ENCODE data around the gene MAPK6. TPM values are rescaled to one million over a fixed set of nuclear protein-coding genes. Genes with fewer than 3 reads are reported as not detected.

Gene MAPK6
- total and polyA plus RNA-seq, 9 of the 15 experiments (the other 6 are each of a cell fraction or from before 2014, with no cell fraction given), result 28.5 to 97.1 (median 74.0) TPM

DNA sequence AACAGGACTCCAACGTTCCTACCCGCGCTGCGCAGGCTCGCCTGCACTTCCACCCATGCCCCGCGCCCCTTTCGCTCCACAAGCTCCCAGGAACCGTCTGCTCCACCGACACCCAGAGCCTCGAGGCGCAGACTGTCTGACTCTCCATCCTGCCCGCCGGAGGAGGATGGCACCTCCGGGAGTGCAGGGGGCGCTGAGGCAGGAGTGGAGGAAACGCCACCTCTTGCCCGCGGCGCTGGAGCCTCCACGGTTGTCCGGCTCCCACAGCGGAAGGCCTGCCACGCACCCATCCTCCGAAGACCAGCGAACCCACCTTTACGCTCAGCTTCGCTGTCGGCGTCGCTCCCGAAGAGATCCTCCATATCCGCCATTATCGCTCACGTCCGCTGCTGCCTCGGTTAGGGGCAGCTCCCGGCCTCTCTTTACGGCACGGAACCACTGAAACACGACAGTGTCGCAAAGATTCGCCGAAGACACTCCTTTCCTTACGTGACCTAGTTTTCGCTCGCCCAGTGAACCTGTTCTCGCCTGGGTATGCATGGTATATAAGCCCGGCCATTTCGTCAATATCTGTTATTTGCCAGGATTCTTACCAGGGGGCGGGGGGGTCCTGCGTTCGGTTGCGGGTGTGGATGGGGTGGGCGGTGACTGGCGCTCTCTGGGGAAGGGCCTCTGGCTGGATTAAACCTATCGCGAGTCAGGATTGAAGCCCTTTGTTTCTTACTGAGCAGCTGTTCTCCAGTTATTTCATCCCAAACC lies 47.5 kb upstream of the MAPK6 start, which contains the start of gene LEO1 (continued):
- TF ChIP-seq HCFC1 (IDR thresholded peaks at IDR 0.05; ENCODE audit: low read depth, low read length), result peak; percentile 75
- 0 out of 2 replicates have a peak, but pooled peaks have one; percentile 15 for TF ChIP-seq JUND (IDR thresholded peaks at IDR 0.05; ENCODE audit: borderline replicate concordance, low read depth, low read length)
- TF ChIP-seq JUND (tag; IDR thresholded peaks at IDR 0.05; ENCODE audit: borderline replicate concordance, low read depth, low read length), result no peak; the same call in 2 of the 3 replicates
- TF ChIP-seq TFAP4 (CRISPR knock-in tag; IDR thresholded peaks at IDR 0.05; ENCODE audit: borderline replicate concordance), result peak; percentile 54; the same call in 1 of the 2 replicates
- TF ChIP-seq, protein P1, sequence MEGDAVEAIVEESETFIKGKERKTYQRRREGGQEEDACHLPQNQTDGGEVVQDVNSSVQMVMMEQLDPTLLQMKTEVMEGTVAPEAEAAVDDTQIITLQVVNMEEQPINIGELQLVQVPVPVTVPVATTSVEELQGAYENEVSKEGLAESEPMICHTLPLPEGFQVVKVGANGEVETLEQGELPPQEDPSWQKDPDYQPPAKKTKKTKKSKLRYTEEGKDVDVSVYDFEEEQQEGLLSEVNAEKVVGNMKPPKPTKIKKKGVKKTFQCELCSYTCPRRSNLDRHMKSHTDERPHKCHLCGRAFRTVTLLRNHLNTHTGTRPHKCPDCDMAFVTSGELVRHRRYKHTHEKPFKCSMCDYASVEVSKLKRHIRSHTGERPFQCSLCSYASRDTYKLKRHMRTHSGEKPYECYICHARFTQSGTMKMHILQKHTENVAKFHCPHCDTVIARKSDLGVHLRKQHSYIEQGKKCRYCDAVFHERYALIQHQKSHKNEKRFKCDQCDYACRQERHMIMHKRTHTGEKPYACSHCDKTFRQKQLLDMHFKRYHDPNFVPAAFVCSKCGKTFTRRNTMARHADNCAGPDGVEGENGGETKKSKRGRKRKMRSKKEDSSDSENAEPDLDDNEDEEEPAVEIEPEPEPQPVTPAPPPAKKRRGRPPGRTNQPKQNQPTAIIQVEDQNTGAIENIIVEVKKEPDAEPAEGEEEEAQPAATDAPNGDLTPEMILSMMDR (IDR thresholded peaks at IDR 0.05 in 2 of 3, conservative IDR thresholded peaks at IDR 0.05 in 1 of 3; ENCODE audit: insufficient read depth in 2 of 3, low read depth in 1 of 3, low read length in 3 of 3), result peak; percentile 25 to 34 (median 28); a peak in 3 of 6 replicates
- TF ChIP-seq FOXK2 (conservative IDR thresholded peaks at IDR 0.05 in 1 of 2, IDR thresholded peaks at IDR 0.05 in 1 of 2; ENCODE audit: low read depth in 2 of 2), result peak; percentile 41 to 49; a peak in 2 of 4 replicates
- peak; percentile 63 for TF ChIP-seq CREB1 (IDR thresholded peaks at IDR 0.05)
- no peak for TF ChIP-seq CREB1 (CRISPR knock-in tag; IDR thresholded peaks at IDR 0.05)
- peak; percentile 81 for TF ChIP-seq FIP1L1 (IDR thresholded peaks at IDR 0.05; ENCODE audit: low read depth, low read length, poor library complexity, severe bottlenecking)
- no peak for TF ChIP-seq ZNF764 (CRISPR knock-in tag; IDR thresholded peaks at IDR 0.05; ENCODE audit: low read depth)
- peak; percentile 96 for TF ChIP-seq MTA3 (IDR thresholded peaks at IDR 0.05; ENCODE audit: borderline replicate concordance)
- TF ChIP-seq L3MBTL2 (IDR thresholded peaks at IDR 0.05), result peak; percentile 70
- no peak for TF ChIP-seq ESRRB (CRISPR knock-in tag; IDR thresholded peaks at IDR 0.05; ENCODE audit: borderline replicate concordance)
- TF ChIP-seq CXXC5 (CRISPR knock-in tag; IDR thresholded peaks at IDR 0.05), result peak; percentile 75
- TF ChIP-seq TAF9B (IDR thresholded peaks at IDR 0.05; ENCODE audit: partially characterized antibody), result peak; percentile 88
- peak; percentile 74 for TF ChIP-seq KDM5B (IDR thresholded peaks at IDR 0.05; ENCODE audit: insufficient replicate concordance, low read depth, low read length)

All from K562 (cell line).